GM12873 (cell line): ENCODE data around the gene ZNF620.

Source experiments
- TF ChIP-seq, protein P1 (sequence below): IDR thresholded peaks from 2 replicates; pipeline ENCODE4 v1.5.1; 2012; ENCODE audit warnings: low read depth, mild to moderate bottlenecking, moderate library complexity, low read length, control low read depth; ENCODE audit not compliant: insufficient read depth; ENCODE audit errors: missing control alignments

ZNF620 gene

DNA sequence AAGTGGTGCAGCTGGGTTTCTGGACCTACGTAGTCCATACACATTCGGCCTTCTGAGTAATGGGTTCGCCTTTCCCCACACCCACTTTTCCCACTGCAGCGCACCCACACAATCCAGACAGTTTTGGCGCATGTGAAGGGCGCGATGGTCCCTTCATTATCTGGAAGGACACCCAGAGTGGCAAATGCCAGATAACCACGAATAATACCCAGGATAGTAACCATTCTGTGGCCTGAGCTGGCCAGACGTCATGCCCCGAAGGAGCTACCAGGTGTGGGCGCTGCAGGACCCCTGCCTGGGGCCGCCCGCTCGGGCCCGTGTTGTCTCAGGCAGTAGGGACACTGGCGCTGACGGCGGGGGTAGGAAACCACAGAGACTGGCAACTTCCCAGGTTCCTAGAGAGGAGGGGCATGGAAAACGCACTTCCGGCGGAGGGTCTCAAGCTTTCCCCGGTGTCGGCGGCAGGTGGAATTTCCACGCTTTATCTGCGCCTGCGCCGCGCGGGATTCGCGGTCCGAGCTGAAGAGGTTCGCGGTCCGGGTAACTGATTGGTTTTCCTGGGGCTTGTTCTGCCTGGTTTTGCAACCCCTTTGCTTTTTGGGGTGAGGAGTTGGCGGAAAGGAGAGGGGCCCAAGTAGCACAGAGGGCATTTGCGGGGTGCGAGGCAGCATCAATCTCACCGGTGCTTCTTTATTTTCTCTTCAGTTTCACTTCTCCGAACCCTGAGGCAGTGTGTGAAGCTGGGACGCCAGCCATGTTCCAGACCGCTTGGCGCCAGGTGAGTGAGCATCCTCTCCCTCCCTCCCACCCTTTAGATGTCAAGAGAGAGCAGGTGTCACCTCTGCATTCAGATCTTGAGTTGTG, at the start of gene ZNF620:
TSS of gene ZNF620 (plus strand) at position 441 of the 864 bp plus-strand sequence. CDS start at position 755, 314 bp downstream.
- TF ChIP-seq, protein P1, sequence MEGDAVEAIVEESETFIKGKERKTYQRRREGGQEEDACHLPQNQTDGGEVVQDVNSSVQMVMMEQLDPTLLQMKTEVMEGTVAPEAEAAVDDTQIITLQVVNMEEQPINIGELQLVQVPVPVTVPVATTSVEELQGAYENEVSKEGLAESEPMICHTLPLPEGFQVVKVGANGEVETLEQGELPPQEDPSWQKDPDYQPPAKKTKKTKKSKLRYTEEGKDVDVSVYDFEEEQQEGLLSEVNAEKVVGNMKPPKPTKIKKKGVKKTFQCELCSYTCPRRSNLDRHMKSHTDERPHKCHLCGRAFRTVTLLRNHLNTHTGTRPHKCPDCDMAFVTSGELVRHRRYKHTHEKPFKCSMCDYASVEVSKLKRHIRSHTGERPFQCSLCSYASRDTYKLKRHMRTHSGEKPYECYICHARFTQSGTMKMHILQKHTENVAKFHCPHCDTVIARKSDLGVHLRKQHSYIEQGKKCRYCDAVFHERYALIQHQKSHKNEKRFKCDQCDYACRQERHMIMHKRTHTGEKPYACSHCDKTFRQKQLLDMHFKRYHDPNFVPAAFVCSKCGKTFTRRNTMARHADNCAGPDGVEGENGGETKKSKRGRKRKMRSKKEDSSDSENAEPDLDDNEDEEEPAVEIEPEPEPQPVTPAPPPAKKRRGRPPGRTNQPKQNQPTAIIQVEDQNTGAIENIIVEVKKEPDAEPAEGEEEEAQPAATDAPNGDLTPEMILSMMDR: peak; percentile 53

DNA sequence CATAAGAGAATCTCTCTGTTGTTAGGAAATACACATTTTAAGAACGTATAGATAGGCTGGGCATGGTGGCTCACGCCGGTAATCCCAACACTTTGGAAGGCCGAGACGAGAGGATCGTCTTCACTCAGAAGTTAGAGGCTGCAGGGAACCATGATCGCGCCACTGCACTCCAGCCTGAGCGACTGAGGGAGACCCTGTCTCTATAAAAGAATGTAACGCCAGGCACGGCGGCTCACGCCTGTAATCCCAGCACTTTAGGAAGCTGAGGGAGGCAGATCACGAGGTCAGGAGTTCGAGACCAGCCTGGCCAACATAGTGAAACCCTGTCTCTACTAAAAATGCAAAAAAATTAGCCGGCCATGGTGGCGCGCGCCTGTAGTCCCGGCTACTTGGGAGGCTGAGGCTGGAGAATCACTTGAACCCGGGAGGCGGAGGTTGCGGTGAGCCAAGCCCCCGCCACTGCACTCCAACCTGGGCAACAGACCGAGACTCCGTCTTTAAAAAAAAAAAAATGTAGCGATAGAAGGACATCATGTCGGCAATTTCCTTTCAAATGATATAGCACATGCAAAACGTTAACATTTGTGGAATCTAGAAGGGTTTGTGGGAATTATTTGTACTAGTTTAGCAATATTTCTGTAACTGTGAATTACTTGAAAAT, 49.4 kb upstream of the ZNF620 start:
- TF ChIP-seq, protein P1: no peak

DNA sequence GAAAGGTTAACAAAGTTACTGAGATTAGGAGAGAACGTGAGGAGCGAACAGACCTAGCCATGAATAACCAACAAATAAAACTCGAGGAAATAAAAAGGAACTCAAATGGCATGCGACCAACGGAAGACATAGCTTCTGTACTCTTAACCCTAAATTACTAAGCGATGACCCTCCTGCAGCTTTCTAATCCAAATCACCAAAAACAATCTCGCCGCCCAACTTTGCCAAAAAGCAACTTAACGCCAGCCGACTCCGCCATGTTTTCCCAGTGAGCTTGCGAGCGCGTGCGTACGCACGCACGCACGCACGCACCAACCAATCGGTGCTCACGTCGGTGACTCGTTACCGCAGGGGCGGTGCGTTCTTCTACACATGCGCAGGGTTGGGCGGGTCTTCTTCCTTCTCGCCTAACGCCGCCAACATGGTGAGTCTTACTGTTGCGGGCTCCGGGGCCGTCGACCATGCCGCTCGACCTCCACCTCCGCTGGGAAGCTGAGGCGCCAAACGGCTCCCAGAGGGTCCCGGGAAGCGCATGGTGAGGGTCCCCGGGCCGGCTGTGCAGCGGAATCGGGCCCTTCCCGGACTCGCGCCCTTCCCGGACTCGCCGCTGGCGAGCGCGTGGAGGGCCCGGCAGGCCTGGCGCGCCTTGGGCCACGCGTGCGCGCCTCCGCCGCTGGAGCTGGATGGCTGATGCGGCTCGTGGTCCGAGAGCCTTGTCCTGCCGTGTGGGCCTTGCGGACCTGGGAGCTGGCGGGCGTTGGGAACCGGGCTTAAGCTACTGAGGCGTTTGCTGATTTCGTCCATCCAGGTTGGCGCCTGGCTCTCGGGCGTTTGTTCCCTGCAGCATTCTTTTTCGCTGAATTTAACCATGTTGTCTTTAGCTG, 48.7 kb upstream of the ZNF620 start, which contains the start of gene RPL14:
TSS of gene RPL14 (plus strand) at position 400 of the 884 bp plus-strand sequence. CDS start at position 533, 133 bp downstream.
- TF ChIP-seq, protein P1: no peak

DNA sequence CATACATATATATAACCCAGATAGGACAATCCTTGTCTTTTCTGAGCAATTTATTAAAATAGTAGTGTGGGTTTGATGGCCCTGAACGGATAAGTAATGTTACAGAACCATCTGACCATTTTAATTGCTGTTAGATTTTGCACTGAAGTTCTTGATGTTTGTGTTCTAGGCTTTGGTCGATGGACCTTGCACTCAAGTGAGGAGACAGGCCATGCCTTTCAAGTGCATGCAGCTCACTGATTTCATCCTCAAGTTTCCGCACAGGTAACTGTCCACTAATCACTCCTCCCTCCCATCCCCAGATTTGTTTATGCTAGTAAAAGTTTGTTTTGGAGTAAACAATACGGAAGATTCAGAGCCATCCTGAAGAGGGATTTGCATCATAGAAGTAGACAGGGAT, 47.4 kb upstream of the ZNF620 start:
- TF ChIP-seq, protein P1: no peak

DNA sequence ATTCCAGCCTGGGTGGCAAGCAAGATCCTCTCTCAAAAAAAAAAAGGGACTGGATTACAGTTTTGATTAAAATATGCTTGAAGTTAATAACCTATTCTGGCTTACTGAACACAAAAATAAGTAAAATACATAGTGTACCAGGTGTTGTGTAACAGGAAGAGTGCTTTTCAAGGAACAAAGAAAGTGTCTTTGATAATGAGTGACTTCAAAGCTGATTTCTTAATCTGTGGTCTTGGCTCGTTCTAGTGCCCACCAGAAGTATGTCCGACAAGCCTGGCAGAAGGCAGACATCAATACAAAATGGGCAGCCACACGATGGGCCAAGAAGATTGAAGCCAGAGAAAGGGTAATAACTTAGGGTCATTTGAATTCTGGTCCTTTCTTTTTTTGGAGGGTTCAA, 44.7 kb upstream of the ZNF620 start:
- TF ChIP-seq, protein P1: no peak

DNA sequence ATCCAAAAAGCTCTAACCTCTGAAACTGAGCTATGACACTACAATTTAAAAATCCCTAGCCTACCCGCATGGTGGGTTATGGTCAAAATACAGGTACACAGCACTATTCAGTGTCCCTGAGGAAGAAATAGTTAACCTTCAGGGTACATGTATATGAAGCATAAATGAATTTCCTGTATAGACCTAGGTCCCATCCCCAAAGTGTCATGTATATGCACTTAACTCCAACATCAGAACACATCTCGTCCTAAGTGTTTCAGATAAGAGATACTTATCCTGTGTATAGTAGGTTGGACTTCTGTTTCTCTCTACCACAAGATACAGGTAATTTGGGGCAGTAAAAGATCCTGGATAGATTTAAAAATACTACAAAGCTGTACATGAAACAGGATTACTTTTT, 42.3 kb upstream of the ZNF620 start:
- TF ChIP-seq, protein P1: no peak
